NCI-H524 treated with DMSO at 0.1 percent for 48 hours (cell line): Measurements from ENCODE around the gene NOL12.
"Not testable (repeated sequence)": the region's sequence is repeated elsewhere in the genome, so short reads cannot be mapped to it uniquely, and the experiment has no call there.

Source experiments
- DNase-seq: peaks from one replicate; lab custom pipeline; 2025; lab: John Stamatoyannopoulos, UW

NOL12 gene

DNA sequence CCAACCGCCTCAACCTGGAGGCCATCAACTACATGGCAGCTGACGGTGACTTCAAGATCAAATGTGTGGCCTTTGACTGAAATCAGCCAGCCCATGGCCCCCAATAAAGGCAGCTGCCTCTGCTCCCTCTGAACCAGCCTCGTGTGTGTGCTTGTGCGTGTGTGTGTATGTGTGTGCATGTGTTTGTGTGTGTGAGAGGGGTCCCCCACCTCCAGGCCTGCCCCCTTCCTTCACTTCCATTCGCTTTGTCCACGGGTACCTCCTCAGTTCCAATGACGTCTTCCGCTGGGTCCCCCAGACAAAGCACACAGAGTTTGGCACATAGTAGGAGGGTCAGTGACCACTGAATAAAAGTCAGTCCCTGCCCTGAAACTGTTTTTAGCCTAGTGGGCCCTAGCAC, 6.5 kb upstream of the NOL12 start:
- DNase-seq: no peak

DNA sequence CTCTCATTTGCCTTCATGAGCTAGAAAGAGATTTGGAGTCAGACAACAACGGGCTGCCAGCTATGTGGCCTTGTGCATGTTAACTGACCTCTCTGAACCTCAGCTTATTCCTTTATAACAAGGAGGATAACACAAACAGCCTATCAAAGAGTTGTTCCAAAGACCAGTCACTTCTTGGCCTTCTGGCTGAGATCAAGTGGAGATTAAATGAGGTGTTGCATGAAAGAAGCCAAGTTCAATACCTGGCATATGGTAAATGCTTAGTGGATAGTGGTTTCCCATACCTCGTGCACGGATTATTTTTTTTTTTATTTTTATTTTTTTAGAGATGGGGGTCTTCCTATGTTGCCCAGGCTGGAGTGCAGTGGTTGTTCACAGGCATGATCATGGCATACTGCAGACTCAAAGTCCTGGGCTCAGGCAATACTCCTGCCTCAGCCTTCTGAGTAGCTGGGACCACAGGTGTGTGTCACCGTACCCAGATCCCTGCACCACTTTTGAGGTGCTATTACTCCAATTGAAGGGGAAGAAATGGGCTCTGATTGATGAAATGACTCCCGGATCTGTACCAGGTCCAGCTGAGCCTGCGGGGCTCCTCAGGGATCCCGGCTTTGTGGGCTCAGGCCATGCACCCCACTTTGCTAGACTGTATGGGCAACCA, 5.8 kb upstream of the NOL12 start:
- DNase-seq: no peak

DNA sequence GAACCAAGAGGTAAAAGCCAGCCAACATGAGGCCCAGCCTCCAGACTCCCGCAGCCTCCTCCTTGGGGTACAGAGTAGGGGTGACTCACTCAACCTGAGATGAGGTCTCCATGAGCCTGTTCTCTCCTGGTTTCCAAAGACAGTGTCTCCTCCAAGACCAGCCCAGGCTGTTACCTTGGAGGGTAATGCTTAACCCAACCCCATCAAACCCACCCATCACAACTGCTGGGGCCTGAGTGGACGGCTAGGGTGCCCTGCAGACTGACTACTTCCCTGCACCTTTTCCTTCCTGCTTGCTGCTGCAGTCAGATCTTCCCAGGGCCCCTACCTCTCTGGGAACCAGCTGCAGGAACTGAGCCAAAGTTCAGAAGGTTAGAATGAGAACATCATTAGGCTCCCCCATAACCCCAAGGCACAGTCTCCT, 5.1 kb upstream of the NOL12 start:
- no peak for DNase-seq

GRCh38 chr22:37681556-37682049, 4.5 kb upstream of the NOL12 start:
- DNase-seq: no peak

DNA sequence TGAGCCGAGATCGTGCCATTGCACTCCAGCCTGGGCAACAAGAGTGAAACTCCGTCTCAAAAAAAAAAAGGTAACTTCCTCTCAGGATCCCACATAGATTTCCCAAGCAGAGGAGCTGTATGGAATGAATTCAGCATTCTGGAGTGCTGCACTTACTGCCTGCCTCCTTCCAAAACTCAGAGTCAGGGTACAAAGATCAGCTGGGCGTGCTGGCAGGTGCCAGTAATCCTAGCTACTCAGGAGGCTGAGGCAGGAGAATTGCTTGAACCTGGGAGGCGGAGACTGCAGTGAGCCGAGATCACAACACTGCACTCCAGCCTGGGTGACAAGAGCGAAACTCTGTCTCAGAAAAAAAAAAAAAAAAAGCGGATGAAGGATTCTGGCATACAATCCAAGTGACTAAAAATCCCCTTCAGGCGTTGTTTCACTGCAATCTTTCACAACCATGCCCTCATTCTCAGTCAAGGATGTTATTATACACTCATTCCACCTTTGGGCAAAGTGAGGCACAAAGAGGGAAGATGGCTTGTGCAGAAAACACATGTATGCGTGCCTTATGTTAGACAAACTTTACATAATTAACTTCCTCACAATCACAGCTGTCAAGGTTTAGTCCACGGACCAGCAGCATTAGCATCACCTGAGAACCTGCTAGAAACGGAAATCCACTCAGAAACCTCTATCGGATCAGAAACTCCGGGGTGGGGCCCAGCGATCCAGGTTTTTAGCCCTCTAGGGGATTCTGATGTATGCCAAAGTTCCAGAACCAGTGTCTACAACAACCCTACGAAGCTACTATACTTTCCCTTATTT, 1.1 kb upstream of the NOL12 start:
- no peak for DNase-seq

- DNase-seq: no peak
These were observed 4.3 kb downstream of the NOL12 start for GRCh38 chr22:37690407-37690806.

DNA sequence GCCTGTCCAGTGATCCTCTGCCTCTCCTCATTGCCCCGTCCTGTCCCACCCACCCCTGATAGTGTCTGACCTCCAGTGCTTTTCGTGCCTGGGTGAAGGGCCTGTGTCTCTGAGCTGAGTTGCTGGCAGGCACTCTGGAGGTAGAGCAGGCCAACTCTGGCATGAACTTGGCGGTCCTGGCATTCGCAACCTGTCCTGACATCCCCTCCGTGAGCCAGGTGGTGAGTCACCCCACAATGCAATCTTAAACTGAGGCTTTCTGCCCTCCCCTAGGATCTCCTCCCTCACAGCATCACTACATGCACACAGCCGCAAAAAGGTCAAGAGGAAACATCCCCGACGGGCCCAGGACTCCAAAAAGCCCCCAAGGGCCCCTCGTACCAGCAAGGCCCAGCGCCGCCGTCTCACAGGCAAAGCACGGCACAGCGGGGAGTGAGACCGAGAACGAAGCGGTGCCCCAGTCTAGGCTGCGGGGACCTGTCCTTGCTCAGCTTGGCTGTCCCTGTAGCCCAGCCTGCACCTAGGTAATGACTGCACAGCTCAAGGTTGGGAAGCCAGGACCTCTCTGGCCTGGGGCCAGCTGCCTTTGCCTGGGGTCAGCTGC, 4.9 kb downstream of the NOL12 start:
- DNase-seq: no peak

DNA sequence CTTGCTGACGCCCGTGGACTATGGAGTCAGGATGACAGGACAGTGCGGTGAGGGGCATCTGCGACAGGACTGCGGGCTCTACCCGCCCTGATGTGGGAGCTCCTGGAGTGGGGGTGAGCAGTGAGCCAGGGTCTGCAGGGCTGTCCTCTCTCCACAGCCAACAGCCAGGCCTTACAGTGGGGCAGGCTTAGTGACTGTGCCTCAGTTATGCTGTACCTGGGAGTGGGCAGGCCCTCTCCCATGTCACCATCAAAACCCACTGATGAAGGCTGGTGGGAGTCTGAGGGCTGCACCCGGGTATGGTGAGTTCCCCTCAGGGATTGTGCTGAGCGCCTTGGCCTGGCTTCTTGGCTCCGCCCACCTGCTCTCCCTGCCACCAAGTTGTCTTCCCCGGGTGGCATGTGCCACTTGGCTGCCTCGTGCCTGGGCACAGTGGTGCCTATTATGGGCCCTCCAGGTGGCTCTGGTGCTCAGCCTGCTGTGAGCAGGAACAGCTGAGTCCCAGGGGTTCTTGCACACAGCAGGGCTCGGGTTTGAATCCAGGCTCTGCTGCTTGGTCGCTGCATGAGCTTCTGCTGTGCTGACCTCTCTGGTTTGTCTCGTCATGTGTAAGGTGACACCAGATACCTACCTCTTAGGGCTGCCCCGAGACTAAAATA, 6.6 kb downstream of the NOL12 start:
- no peak for DNase-seq

DNA sequence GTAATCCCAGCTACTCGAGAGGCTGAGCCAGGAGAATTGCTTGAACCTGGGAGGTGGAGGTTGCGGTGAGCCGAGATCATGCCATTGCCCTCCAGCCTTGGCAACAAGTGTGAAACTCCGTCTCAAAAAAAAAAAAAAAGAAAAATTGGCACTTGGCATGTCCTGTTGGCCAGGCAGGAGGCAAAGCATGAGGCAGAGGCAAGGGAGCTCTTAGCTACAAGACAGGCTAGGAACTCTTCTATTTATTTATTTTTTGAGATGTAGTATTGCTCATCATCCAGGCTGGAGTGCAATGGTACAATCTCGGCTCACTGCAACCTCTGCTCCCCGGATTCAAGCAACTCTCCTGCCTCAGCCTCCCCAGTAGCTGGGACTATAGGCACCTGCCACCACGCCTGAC, 8.0 kb downstream of the NOL12 start:
- not testable (repeated sequence) for DNase-seq

GRCh38 chr22:37696260-37696656, 10.1 kb downstream of the NOL12 start:
- DNase-seq: not testable (repeated sequence)

- DNase-seq: peak; percentile 94
These were observed 10.8 kb downstream of the NOL12 start, which contains the start of gene TRIOBP for GRCh38 chr22:37696657-37697537. Gene TRIOBP (plus strand): TSS chr22:37697048. CDS start chr22:37701366, 4,318 bp downstream.

DNA sequence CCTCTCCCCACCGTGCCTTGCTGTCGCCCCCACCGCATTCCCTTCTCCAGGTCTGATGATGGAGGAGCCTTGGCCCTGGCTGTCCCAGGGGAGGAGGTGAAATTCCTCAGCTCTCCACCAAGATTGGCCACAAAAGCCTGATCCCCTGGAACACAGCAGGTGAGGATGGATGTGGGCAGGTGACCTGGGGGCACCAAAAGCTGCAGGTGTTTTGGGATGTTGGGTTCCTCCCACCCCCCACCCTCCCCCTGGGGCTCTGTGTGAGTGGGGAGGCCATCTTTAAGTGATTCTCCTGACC, 11.3 kb downstream of the NOL12 start:
- no peak for DNase-seq

GRCh38 chr22:37701141-37701786, 15.1 kb downstream of the NOL12 start:
- no peak for DNase-seq

- no peak for DNase-seq
These were observed 17.8 kb downstream of the NOL12 start for GRCh38 chr22:37703906-37704305.

DNA sequence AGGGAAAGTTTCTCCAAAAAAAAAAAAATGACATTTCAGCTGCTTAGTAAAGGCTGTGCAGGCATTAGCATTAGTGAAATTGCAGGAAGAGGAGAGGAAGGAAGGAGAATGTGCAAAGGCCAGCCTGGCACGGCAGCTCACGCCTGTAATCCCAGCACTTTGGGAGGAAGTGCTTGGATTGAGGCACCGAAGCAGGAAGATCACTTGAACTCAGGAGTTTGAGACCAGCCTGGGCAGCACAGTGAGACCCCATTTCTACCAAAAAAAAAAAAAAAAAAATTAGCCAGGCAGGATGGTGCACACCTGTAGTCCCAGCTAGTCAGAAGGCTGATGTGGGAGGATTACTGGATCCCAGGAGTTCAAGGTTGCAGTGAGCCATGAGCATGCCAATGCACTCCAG, 18.5 kb downstream of the NOL12 start:
- DNase-seq: no peak

DNA sequence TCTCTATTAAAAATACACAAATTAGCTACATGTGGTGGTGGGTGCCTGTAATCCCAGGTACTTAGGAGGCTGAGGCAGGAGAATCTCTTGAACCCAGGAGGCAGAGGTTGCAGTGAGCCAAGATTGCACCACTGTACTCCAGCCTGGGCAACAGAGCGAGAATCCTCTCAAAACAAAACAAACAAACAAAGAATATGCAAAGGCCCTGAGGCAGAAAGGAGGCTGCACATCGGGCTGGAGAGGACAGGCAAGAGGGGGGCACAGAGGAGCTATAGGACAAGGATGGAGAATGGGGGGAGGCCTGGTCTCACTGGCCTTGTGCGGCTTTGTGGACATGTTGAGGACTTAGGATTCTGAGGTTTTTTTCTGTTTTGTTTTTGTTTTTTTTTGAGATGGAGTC, 19.1 kb downstream of the NOL12 start:
- DNase-seq: no peak

DNA sequence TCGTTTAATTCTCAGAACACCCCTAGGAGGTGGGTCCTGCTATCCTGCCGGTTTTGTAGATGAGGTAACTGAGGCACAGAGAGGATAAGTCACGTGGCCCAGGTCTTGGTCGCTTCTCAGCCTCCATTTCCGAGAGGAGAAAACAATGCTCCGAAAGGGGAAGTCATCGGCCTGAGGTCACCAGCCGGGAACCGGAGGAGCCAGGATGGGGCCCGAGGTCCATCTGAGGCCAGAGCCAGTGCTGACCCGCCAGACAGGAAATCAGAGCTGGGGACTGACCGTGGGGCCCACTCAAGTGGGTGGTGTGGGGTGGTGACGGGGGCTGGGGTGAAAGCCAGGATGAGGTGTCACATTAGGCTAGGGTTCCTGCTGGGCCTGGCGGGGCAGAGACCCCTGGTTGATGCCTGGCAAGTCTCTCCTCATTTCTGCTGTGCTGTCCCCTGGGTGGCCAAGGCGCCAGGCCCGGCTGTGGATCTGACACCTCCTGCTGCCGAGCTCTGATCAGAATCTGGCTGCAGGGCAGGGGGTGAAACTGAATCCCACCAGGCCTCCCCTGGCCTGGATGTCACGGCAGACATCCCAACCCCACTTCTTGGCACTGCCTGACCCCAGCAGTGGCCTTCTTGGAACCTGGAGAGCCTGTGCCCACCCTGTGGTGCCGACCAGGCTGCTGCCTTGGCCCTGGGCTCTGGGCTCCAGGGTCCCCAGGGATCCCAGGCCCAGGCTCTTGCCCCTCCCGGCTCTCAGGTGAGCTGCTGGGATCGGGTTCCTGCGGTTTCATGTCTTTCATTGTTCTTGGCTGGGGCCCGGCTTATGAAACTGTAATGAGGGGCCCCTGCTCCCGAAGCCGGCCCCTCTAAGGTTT, 22.7 kb downstream of the NOL12 start:
- no peak for DNase-seq

DNA sequence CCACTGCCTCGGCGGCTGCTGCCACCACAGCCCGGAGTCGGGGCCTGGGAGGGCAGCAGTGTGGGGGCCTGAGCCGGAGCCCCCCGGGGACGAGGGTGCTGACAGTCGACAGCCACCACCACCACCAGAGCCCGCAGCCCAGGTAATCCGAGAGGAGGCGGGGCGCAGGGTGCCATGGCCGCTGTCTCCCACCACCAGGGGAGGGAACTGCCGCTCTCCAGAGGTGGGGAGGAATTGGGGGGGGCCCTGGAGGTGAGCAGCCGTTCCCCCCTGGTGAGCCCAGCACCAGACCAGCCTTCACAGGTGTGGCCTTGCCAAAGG, 23.3 kb downstream of the NOL12 start:
- DNase-seq: no peak

- DNase-seq: no peak
These were observed 24.5 kb downstream of the NOL12 start for GRCh38 chr22:37710675-37711074.

- no peak for DNase-seq
These were observed 25.3 kb downstream of the NOL12 start for GRCh38 chr22:37711490-37711889.
